Tibial artery (tissue), 4 donors: ENCODE measurements around the gene KDELR3.

ENCODE experiments used
- DNase-seq, 2 donors: peaks; one replicate each; pipeline ENCODE4 v3.0.0-alpha.2; 2019
- H3K27ac ChIP-seq, 2 donors: fragments of 200-600 bp; sonication (generic) in 1 of 2; 1 replicate in 1 of 2; 2 replicates in 1 of 2; pipeline ENCODE4 v1.5.1; 2018 to 2019; ENCODE audit warnings: mild to moderate bottlenecking in 1 of 2
- H3K27me3 ChIP-seq, 2 donors: fragments of 200-600 bp; sonication (generic) in 1 of 2; one replicate each; pipeline versions ENCODE4 v1.5.1 to v1.6.0; 2016 to 2019
- H3K36me3 ChIP-seq, 3 donors: fragments of 200-600 bp; sonication (generic) in 2 of 3; one replicate each; pipeline ENCODE4 v1.5.1; 2016 to 2019; ENCODE audit warnings: mild to moderate bottlenecking in 2 of 3
- H3K4me1 ChIP-seq, 4 donors: fragments of 200-600 bp; sonication (generic) in 2 of 4; 1 replicate in 3 of 4; 2 replicates in 1 of 4; pipeline ENCODE4 v1.5.1; 2016 to 2019
- H3K4me3 ChIP-seq, 2 donors: fragments of 200-600 bp; sonication (generic) in 1 of 2; 1 replicate in 1 of 2; 2 replicates in 1 of 2; pipeline ENCODE4 v1.5.1; 2018 to 2019; ENCODE audit warnings: mild to moderate bottlenecking in 2 of 2
- H3K9me3 ChIP-seq, 3 donors: fragments of 200-600 bp; sonication (generic) in 1 of 3; one replicate each; pipeline ENCODE4 v1.5.1; 2016 to 2019
- intact Hi-C: fragments of 100-400 bp; cut with DNase I; formaldehyde crosslinking; loops from one replicate; pipeline ENCODE4 v1.15.0; 2023; ENCODE audit warnings: low total_unique reads
- TF ChIP-seq, protein P1 (sequence below), 2 experiments: fragments of 200-600 bp in 1 of 2; fragments of 450-650 bp in 1 of 2; IDR thresholded peaks; one replicate each; pipeline ENCODE4 v1.5.1; 2017 to 2019; ENCODE audit warnings: antibody characterized with exemption in 2 of 2, mild to moderate bottlenecking in 1 of 2, moderate library complexity in 1 of 2

The KDELR3 gene

DNA sequence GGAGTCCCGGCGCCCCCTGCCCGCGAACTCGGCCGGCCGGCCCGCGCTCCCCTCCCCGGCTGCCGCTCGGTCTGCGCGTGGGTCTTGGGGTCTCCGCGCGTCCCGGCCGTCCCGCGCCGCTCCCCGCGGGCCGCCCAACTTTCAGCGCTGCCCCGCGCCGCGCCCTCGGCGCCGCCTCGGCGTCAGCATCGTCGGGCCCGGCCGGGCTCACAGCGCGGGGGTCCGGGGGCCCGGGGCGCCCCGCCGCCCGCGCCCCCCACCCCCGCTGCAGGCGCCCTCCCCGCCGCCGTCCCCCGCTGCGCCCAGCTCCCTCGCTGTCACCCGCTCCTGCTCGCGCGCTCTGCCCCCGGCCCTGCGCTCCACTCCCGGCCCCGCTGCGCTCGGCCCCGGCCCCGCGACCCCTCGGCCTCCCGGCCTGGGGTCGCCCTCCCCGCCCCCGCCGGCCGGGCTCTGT, 12.8 kb upstream of the KDELR3 start, which contains the start of gene KCNJ4:
Gene KCNJ4 (minus strand): TSS at position 124 of the 454 bp plus-strand sequence. CDS start 27,067 bp downstream, outside the sequence.
- peaks cover 0 to 28% (median 23%) of the 10 kb centered on the region in 4 donors for H3K4me1 ChIP-seq
- no peaks in the 10 kb centered on the region for H3K36me3 ChIP-seq
- no peaks in the 10 kb centered on the region for H3K9me3 ChIP-seq
- H3K4me3 ChIP-seq: peak within 1 kb of the TSS; percentile 20 to 47
- no peak for DNase-seq
- TF ChIP-seq, protein P1, sequence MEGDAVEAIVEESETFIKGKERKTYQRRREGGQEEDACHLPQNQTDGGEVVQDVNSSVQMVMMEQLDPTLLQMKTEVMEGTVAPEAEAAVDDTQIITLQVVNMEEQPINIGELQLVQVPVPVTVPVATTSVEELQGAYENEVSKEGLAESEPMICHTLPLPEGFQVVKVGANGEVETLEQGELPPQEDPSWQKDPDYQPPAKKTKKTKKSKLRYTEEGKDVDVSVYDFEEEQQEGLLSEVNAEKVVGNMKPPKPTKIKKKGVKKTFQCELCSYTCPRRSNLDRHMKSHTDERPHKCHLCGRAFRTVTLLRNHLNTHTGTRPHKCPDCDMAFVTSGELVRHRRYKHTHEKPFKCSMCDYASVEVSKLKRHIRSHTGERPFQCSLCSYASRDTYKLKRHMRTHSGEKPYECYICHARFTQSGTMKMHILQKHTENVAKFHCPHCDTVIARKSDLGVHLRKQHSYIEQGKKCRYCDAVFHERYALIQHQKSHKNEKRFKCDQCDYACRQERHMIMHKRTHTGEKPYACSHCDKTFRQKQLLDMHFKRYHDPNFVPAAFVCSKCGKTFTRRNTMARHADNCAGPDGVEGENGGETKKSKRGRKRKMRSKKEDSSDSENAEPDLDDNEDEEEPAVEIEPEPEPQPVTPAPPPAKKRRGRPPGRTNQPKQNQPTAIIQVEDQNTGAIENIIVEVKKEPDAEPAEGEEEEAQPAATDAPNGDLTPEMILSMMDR (IDR thresholded peaks at IDR 0.05): no peak
- peaks cover 7 to 92% of the 10 kb centered on the region in 2 donors for H3K27me3 ChIP-seq
- intact Hi-C loops: no loop called here
- no peak within 1 kb of the TSS for H3K27ac ChIP-seq

DNA sequence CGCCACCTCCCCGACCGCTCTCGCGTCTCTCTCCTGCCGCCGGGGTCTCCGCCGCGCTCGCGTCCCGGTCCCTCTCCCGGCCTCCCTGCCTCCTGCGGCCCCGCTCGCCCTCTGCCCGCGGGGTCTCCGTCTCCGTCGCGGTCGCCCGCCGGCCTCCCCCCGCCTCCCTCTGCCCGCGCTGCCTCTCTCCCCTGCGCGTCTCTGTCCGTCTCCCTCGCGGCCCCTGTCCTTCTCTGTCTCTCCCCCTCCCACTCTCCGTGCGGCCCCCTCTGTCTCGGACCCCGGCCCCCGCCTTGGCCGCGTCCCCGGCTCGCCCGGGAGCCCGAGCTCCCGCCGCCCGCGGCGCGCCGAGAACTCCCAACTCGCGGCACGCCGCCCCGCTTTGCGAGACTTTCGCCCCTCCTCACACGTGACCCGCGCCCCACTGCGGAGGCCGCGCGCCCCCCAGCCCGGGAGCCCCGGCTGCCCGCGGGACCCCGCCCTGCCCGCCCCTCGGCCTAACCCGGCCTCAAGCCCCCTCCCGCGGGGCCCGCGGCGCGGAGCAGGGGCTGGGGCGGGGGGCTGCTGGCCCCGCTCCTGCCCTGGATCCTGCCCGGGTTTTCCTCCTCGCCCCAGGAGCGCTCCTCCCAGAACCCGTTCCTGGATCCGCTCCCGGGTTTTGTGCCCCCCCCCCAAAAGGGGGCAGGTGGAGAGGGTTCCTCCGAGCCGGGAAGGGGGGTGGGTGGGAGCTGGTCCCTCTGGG, 12.2 kb upstream of the KDELR3 start:
- intact Hi-C loops: no loop called here
- no peak for DNase-seq
- TF ChIP-seq, protein P1 (IDR thresholded peaks at IDR 0.05): no peak
- peaks cover 0 to 28% (median 23%) of the 10 kb centered on the region in 4 donors for H3K4me1 ChIP-seq
- H3K4me3 ChIP-seq: peak overlapping the region; percentile 20 to 46
- H3K9me3 ChIP-seq: no peaks in the 10 kb centered on the region
- H3K36me3 ChIP-seq: no peaks in the 10 kb centered on the region
- H3K27ac ChIP-seq: no peak overlapping the region
- peaks cover 7 to 87% of the 10 kb centered on the region in 2 donors for H3K27me3 ChIP-seq

DNA sequence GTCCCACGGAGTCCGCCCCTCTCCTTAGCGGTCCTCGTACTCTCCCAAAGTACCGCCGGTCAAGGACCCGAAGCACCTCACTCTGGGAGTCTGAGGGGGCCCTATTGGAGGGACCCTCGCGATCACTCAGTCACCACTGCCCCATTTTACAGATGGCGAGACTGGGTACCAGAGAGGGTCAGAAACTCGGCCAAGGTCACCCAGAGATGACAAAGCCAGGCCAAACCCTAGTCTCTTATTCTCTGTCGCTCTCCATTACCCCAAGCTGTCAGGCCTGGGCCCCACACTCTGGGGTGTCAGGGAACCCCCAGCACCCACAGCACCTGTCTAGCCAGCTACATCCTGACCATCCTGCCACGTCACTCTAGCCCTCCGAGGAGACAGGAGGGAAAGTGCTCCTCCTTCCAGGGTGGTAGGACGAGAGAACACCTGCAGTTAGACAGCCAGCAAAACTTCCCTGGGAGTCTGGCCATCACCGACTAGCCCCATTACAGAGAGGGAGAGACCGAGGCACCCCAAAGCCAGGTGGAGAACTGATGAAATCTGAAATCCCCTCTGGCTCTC, 11.5 kb upstream of the KDELR3 start:
- TF ChIP-seq, protein P1 (IDR thresholded peaks at IDR 0.05): no peak
- Histone ChIP-seq H3K27me3 (peaks cover 7 to 80% of the 10 kb centered on the region in 2 donors), H3K4me3 (peak overlapping the region in 1 of 2 donors; percentile 46), H3K36me3 (no peaks in the 10 kb centered on the region), H3K27ac (no peak overlapping the region), H3K4me1 (peaks cover 0 to 32% (median 26%) of the 10 kb centered on the region in 4 donors), H3K9me3 (no peaks in the 10 kb centered on the region)
- no peak for DNase-seq
- intact Hi-C loops: no loop called here

DNA sequence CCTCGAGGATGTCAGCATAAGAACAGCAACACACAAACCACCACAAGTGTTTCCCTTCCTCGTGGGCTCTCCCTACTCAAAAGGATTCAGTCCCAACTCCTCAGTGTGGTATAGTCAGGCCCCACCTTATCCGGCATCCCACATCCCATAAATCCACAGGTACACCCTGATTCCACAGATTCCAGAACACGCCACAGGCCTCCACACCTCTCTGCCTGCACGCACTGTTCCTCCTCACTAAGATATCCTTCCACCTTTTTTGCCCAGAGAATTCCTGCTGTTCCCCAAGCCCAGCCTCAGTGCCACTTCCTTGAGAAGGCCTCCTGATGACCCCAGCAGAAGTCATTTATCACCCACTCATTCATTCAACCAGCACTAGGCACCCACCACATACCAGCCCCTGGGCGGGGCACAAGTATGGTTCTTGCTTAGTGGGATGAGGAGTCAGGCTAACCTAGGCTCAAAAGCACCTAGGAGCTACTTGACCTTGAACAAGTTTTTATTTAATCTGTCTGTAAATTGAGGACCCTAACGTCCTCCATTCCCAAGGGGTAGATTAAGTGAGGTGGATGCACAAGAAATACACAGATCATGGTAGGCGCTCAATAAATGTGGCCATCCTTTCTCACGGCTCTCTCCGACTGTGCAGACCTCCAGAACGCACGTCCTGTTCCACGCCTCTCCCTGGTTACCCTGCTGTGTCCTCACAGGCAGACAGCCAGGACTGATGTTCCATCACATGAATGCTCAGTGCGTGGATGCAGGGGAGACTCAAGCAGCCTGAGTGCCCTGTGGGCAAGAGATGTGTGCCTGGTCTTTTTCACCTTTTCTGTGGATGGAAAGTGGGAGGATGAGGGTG, 10.8 kb upstream of the KDELR3 start:
- Histone ChIP-seq H3K27ac (no peak overlapping the region), H3K27me3 (peaks cover 7 to 77% of the 10 kb centered on the region in 2 donors), H3K9me3 (no peaks in the 10 kb centered on the region), H3K36me3 (no peaks in the 10 kb centered on the region), H3K4me3 (no peak overlapping the region), H3K4me1 (peaks cover 0 to 38% (median 33%) of the 10 kb centered on the region in 4 donors)
- TF ChIP-seq, protein P1 (IDR thresholded peaks at IDR 0.05): no peak
- intact Hi-C loops: no loop called here
- no peak for DNase-seq

DNA sequence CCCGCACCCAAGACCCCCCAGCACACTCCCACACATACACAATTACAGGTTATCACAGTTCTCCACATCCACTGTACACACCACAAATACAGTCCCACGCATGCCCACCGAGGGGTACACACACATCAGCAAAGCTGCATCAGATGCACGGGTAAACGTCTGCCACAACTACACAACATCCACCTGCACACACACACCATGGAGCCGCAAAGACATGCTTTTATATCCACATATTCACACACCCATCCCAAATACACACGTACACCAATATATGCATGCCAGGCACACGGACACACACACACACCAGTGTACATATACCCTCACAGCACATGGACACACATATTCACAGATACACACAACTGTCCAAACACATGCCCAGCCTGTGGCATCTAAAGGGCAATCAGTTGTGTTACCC, 7.5 kb upstream of the KDELR3 start:
- no peaks in the 10 kb centered on the region for H3K36me3 ChIP-seq
- H3K27ac ChIP-seq: no peak overlapping the region
- peaks cover 0 to 25% (median 17%) of the 10 kb centered on the region in 4 donors for H3K4me1 ChIP-seq
- no peak overlapping the region for H3K4me3 ChIP-seq
- peaks cover 6 to 55% of the 10 kb centered on the region in 2 donors for H3K27me3 ChIP-seq
- H3K9me3 ChIP-seq: no peaks in the 10 kb centered on the region
- TF ChIP-seq, protein P1 (IDR thresholded peaks at IDR 0.05): no peak
- intact Hi-C loops: no loop called here
- no peak for DNase-seq
